ENCODE measurements around the gene INPP5E. TPM values are rescaled to one million over a fixed set of nuclear protein-coding genes. Genes with fewer than 3 reads are reported as not detected.

INPP5E gene
- total and polyA plus RNA-seq, 5 donors from 2014 or later: 1.9 to 30.3 (median 2.4) TPM

- no peak overlapping the region for H3K27ac Mint-ChIP-seq
- H3K27ac ChIP-seq (ENCODE audit: insufficient read depth, low read length, poor library complexity, severe bottlenecking): no peak overlapping the region
- peaks cover 0 to 25% (median 10%) of the 10 kb centered on the region in 4 donors for H3K4me1 Mint-ChIP-seq
- no peak overlapping the region for H3K4me3 ChIP-seq (ENCODE audit: low read depth, low read length)
- peaks cover 7% of the 10 kb centered on the region for H3K36me3 Mint-ChIP-seq
- peak overlapping the region in 1 of 4 donors; percentile 32 for H3K4me3 Mint-ChIP-seq
- H3K9me3 ChIP-seq (ENCODE audit: control insufficient read depth in 2 of 2, low read length in 2 of 2): no peaks in the 10 kb centered on the region
- H3K36me3 ChIP-seq (ENCODE audit: control insufficient read depth, insufficient read depth, low read length): peaks cover 46% of the 10 kb centered on the region
- no peaks in the 10 kb centered on the region for H3K9me3 Mint-ChIP-seq
- no peak for DNase-seq
- no peaks in the 10 kb centered on the region for H3K27me3 Mint-ChIP-seq
- no peak for ATAC-seq (ENCODE audit: low read depth in 2 of 2)
- no peaks in the 10 kb centered on the region for H3K27me3 ChIP-seq (ENCODE audit: control insufficient read depth, insufficient read depth, low read length)
- peaks cover 20% of the 10 kb centered on the region for H3K4me1 ChIP-seq (ENCODE audit: control insufficient read depth, insufficient read depth, low read length, poor library complexity, severe bottlenecking)
These were observed 43.5 kb downstream of the INPP5E start for GRCh38 chr9:136396219-136396515.

GRCh38 chr9:136395345-136396218 is 44.1 kb downstream of the INPP5E start:
- ATAC-seq (ENCODE audit: low read depth in 2 of 2) (no peak), DNase-seq (no peak)
- Histone ChIP-seq H3K36me3 (ENCODE audit: control insufficient read depth, insufficient read depth, low read length) (peaks cover 48% of the 10 kb centered on the region), H3K4me1 (ENCODE audit: control insufficient read depth, insufficient read depth, low read length, poor library complexity, severe bottlenecking) (peaks cover 18% of the 10 kb centered on the region), H3K9me3 (ENCODE audit: control insufficient read depth in 2 of 2, low read length in 2 of 2) (no peaks in the 10 kb centered on the region), H3K27me3 (ENCODE audit: control insufficient read depth, insufficient read depth, low read length) (no peaks in the 10 kb centered on the region), H3K4me3 (ENCODE audit: low read depth, low read length) (no peak overlapping the region), H3K27ac (ENCODE audit: insufficient read depth, low read length, poor library complexity, severe bottlenecking) (no peak overlapping the region)
- peaks cover 9% of the 10 kb centered on the region for H3K36me3 Mint-ChIP-seq
- H3K4me1 Mint-ChIP-seq: peaks cover 0 to 24% (median 10%) of the 10 kb centered on the region in 4 donors
- no peaks in the 10 kb centered on the region for H3K27me3 Mint-ChIP-seq
- H3K4me3 Mint-ChIP-seq: peak overlapping the region in 2 of 4 donors; percentile 32 to 57
- peak overlapping the region in 1 of 3 donors; percentile 52 for H3K27ac Mint-ChIP-seq
- no peaks in the 10 kb centered on the region for H3K9me3 Mint-ChIP-seq

GRCh38 chr9:136395020-136395340 is 44.7 kb downstream of the INPP5E start:
- ATAC-seq (ENCODE audit: low read depth in 2 of 2): no peak
- Histone ChIP-seq H3K27me3 (ENCODE audit: control insufficient read depth, insufficient read depth, low read length) (no peaks in the 10 kb centered on the region), H3K4me1 (ENCODE audit: control insufficient read depth, insufficient read depth, low read length, poor library complexity, severe bottlenecking) (peaks cover 13% of the 10 kb centered on the region), H3K4me3 (ENCODE audit: low read depth, low read length) (no peak overlapping the region), H3K36me3 (ENCODE audit: control insufficient read depth, insufficient read depth, low read length) (peaks cover 50% of the 10 kb centered on the region), H3K9me3 (ENCODE audit: control insufficient read depth in 2 of 2, low read length in 2 of 2) (no peaks in the 10 kb centered on the region), H3K27ac (ENCODE audit: insufficient read depth, low read length, poor library complexity, severe bottlenecking) (no peak overlapping the region)
- H3K9me3 Mint-ChIP-seq: no peaks in the 10 kb centered on the region
- H3K4me3 Mint-ChIP-seq: peak overlapping the region in 1 of 4 donors; percentile 57
- peaks cover 0 to 20% (median 10%) of the 10 kb centered on the region in 4 donors for H3K4me1 Mint-ChIP-seq
- peaks cover 10% of the 10 kb centered on the region for H3K36me3 Mint-ChIP-seq
- H3K27me3 Mint-ChIP-seq: no peaks in the 10 kb centered on the region
- no peak for DNase-seq
- peak overlapping the region in 1 of 3 donors; percentile 52 for H3K27ac Mint-ChIP-seq

GRCh38 chr9:136394312-136395019 is 45.2 kb downstream of the INPP5E start:
- H3K27ac Mint-ChIP-seq: no peak overlapping the region
- Histone ChIP-seq H3K27ac (ENCODE audit: insufficient read depth, low read length, poor library complexity, severe bottlenecking) (no peak overlapping the region), H3K4me3 (ENCODE audit: low read depth, low read length) (no peak overlapping the region), H3K4me1 (ENCODE audit: control insufficient read depth, insufficient read depth, low read length, poor library complexity, severe bottlenecking) (peaks cover 11% of the 10 kb centered on the region), H3K36me3 (ENCODE audit: control insufficient read depth, insufficient read depth, low read length) (peaks cover 53% of the 10 kb centered on the region), H3K27me3 (ENCODE audit: control insufficient read depth, insufficient read depth, low read length) (no peaks in the 10 kb centered on the region), H3K9me3 (ENCODE audit: control insufficient read depth in 2 of 2, low read length in 2 of 2) (no peaks in the 10 kb centered on the region)
- H3K4me1 Mint-ChIP-seq: peaks cover 0 to 20% (median 10%) of the 10 kb centered on the region in 4 donors
- DNase-seq: no peak
- H3K27me3 Mint-ChIP-seq: no peaks in the 10 kb centered on the region
- H3K9me3 Mint-ChIP-seq: no peaks in the 10 kb centered on the region
- H3K36me3 Mint-ChIP-seq: peaks cover 13% of the 10 kb centered on the region
- ATAC-seq (ENCODE audit: low read depth in 2 of 2): no peak
- H3K4me3 Mint-ChIP-seq: no peak overlapping the region

GRCh38 chr9:136393531-136393930 is 46.1 kb downstream of the INPP5E start:
- DNase-seq: no peak
- H3K36me3 ChIP-seq (ENCODE audit: control insufficient read depth, insufficient read depth, low read length): peaks cover 56% of the 10 kb centered on the region

GRCh38 chr9:136392538-136393449 is 46.9 kb downstream of the INPP5E start:
- no peaks in the 10 kb centered on the region for H3K9me3 ChIP-seq (ENCODE audit: control insufficient read depth in 2 of 2, low read length in 2 of 2)
- no peak for ATAC-seq (ENCODE audit: low read depth in 2 of 2)
- H3K27ac ChIP-seq (ENCODE audit: insufficient read depth, low read length, poor library complexity, severe bottlenecking): no peak overlapping the region
- H3K27me3 Mint-ChIP-seq: no peaks in the 10 kb centered on the region
- H3K4me3 ChIP-seq (ENCODE audit: low read depth, low read length): no peak overlapping the region
- H3K4me3 Mint-ChIP-seq: no peak overlapping the region
- H3K9me3 Mint-ChIP-seq: no peaks in the 10 kb centered on the region
- no peaks in the 10 kb centered on the region for H3K4me1 ChIP-seq (ENCODE audit: control insufficient read depth, insufficient read depth, low read length, poor library complexity, severe bottlenecking)
- H3K27ac Mint-ChIP-seq: no peak overlapping the region
- no peaks in the 10 kb centered on the region for H3K27me3 ChIP-seq (ENCODE audit: control insufficient read depth, insufficient read depth, low read length)
- DNase-seq: no peak
- peaks cover 16% of the 10 kb centered on the region for H3K36me3 Mint-ChIP-seq
- peaks cover 58% of the 10 kb centered on the region for H3K36me3 ChIP-seq (ENCODE audit: control insufficient read depth, insufficient read depth, low read length)
- H3K4me1 Mint-ChIP-seq: peaks cover 0 to 5% (median 2%) of the 10 kb centered on the region in 4 donors

More at GRCh38 chr9:136393531-136393930, 46.1 kb downstream of the INPP5E start:
- peaks cover 2% of the 10 kb centered on the region for H3K4me1 ChIP-seq (ENCODE audit: control insufficient read depth, insufficient read depth, low read length, poor library complexity, severe bottlenecking)
- H3K27me3 ChIP-seq (ENCODE audit: control insufficient read depth, insufficient read depth, low read length): no peaks in the 10 kb centered on the region
- no peak overlapping the region for H3K27ac ChIP-seq (ENCODE audit: insufficient read depth, low read length, poor library complexity, severe bottlenecking)
- H3K4me3 ChIP-seq (ENCODE audit: low read depth, low read length): no peak overlapping the region
- H3K27me3 Mint-ChIP-seq: no peaks in the 10 kb centered on the region
- no peak for ATAC-seq (ENCODE audit: low read depth in 2 of 2)
- H3K27ac Mint-ChIP-seq: no peak overlapping the region
- peaks cover 0 to 11% (median 2%) of the 10 kb centered on the region in 4 donors for H3K4me1 Mint-ChIP-seq
- no peaks in the 10 kb centered on the region for H3K9me3 ChIP-seq (ENCODE audit: control insufficient read depth in 2 of 2, low read length in 2 of 2)
- H3K4me3 Mint-ChIP-seq: no peak overlapping the region
- peaks cover 14% of the 10 kb centered on the region for H3K36me3 Mint-ChIP-seq
- no peaks in the 10 kb centered on the region for H3K9me3 Mint-ChIP-seq

GRCh38 chr9:136391737-136392537 is 47.7 kb downstream of the INPP5E start:
- Mint-ChIP-seq H3K36me3 (peaks cover 21% of the 10 kb centered on the region), H3K4me1 (peaks cover 0 to 4% (median 2%) of the 10 kb centered on the region in 4 donors), H3K9me3 (no peaks in the 10 kb centered on the region), H3K27me3 (no peaks in the 10 kb centered on the region), H3K4me3 (peak overlapping the region in 1 of 4 donors; percentile 74), H3K27ac (no peak overlapping the region)
- Histone ChIP-seq H3K36me3 (ENCODE audit: control insufficient read depth, insufficient read depth, low read length) (peaks cover 60% of the 10 kb centered on the region), H3K4me1 (ENCODE audit: control insufficient read depth, insufficient read depth, low read length, poor library complexity, severe bottlenecking) (no peaks in the 10 kb centered on the region), H3K27ac (ENCODE audit: insufficient read depth, low read length, poor library complexity, severe bottlenecking) (no peak overlapping the region), H3K9me3 (ENCODE audit: control insufficient read depth in 2 of 2, low read length in 2 of 2) (no peaks in the 10 kb centered on the region), H3K27me3 (ENCODE audit: control insufficient read depth, insufficient read depth, low read length) (no peaks in the 10 kb centered on the region), H3K4me3 (ENCODE audit: low read depth, low read length) (no peak overlapping the region)
- no peak for ATAC-seq (ENCODE audit: low read depth in 2 of 2)
- no peak for DNase-seq

All from CD4-positive, CD25-positive, alpha-beta regulatory T cell (primary cell).